ENCODE data around the gene MVB12B.
"Not testable (repeated sequence)": the region's sequence is repeated elsewhere in the genome, so short reads cannot be mapped to it uniquely, and the experiment has no call there.

MVB12B gene, protein sequence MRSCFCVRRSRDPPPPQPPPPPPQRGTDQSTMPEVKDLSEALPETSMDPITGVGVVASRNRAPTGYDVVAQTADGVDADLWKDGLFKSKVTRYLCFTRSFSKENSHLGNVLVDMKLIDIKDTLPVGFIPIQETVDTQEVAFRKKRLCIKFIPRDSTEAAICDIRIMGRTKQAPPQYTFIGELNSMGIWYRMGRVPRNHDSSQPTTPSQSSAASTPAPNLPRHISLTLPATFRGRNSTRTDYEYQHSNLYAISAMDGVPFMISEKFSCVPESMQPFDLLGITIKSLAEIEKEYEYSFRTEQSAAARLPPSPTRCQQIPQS

DNA sequence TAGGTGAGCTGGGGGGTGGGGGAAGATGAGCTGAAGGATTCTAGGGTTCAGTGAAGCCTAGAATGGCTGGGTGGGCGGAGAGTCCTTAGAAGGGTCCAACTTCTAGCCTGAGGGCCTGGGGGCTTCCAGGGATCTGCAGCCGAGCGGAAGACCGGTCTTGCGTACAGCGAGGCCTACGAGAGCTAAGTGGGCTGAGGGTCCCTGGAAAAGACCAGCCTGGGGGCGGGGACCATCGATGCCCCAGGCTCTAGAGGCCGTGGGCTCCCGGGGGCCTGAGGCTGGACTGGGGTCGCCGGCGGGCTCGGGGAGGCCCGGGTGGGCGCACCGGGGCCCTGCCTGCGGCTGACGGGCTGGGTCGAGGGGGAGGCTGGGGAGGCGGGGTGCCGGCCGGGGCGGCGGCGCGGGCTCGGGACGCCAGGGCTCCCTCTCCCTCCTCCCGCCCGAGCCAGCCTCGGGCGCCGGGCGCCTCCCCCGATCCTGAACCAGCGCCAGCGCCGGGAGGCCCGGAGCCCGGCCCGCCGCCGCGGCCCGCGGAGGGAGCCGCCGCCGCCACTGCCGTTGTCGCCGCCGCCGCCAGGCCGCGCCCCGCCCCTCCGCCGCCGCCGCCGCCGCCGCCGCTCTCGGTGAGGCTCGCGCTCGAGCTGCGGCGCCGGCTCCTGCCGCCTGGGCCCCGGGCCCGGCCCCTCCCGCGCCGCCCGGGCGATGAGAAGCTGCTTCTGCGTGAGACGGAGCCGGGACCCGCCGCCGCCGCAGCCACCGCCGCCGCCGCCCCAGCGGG, at the start of gene MVB12B:
Gene MVB12B (plus strand): TSS at position 602 of the 778 bp plus-strand sequence. CDS start 101 bp downstream, at position 703.
- DNase-seq = peak; percentile 16

DNA sequence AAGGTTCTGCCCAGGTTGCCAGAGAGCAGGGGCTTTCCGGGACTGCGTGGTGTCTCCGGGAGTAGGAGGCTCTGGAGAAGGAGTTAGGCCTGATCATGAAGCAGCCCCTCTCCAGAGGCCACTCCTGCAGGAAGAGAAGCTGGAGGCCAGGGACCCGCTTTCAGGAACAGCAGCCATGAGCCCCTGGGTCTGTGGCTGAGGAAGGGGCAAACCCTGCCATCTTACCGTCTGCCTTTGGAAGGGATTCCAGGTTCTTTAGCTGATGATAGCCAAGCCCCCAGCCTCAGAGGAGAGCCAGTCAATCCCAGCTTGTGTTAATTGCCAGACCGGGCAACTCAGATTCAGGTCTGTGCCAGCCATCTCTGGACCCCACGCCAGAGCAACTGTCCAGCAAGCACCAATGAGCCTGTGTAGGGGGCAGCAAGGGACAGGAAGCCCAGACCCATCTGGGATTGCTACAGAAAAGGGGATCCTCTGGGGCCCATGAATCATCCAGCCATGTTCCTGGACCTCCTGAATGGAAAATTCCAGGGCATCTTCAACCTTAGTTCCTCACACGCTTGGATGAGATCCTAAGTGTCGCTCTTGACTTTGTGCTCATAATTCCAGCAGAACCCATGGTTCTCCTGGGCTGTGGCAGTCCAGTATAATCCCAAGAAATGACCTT, 42.7 kb upstream of the MVB12B start:
- no peak for DNase-seq

DNA sequence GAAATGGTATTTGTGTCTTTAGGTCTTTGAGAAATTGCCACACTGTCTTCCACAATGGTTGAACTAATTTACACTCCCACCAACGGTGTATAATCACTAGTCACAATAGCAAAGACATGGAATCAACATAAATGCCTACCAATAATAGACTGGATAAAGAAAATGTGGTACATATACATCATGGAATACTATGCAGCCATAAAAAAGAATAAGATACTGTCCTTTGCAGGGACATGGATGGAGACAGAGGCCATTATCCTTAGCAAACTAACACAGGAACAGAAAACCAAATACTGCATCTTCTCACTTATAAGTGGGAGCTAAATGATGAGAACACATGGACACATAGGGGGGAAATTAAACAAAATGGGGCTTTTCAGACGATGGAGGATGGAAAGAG, 41.0 kb upstream of the MVB12B start:
- DNase-seq = not testable (repeated sequence)

DNA sequence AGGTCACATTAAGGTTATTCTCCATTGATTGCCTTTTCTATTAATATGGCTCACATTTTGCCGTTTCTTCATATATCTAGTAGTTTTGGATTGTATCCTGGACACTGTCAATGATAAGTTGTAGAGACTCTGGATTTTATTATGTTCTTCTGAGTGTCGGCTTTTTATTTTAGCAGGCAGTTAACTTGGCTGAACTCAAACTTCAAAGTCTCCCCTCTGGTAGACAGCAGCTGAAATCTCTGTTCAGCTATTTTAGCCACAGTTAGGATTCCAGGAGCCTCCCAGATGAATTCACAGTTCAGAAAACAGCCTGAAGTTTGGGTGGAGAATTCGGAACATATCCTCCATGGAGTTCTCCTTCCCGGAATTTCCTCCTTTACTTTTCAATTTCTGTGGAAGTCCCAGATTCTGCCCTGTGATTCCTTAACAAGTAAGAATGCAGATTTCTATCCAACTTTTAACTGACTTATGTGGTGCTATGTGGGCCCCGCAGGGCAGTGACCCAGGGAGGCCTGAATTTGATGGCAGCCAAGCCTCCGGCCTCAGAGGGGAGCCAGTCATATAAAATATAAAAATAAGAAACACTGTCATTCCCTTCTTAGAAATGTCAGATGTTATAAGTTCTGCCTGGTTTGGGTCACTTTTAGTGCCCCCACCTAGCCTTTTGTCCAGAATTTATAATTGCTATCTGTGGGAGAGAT, 39.3 kb upstream of the MVB12B start:
- DNase-seq = no peak

DNA sequence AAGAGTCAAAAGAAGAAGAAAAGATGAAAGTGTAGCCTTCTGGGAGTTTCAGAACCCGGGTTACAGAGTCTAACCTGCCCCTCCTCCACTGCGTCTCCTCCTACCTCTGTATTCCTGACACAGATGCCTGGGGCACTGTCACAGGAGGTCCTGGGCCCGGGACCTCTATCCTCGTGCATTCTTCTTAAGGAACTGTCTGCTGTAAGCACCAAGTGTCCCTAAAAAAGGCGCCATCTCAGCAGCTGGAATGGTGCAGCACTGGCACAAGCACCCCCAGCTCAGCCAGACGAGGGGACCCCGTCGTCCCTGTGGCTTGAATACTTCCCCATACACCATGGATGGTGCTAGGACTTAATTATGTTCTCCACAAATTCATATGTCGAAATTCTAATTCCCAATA, 35.8 kb upstream of the MVB12B start:
- no peak for DNase-seq

DNA sequence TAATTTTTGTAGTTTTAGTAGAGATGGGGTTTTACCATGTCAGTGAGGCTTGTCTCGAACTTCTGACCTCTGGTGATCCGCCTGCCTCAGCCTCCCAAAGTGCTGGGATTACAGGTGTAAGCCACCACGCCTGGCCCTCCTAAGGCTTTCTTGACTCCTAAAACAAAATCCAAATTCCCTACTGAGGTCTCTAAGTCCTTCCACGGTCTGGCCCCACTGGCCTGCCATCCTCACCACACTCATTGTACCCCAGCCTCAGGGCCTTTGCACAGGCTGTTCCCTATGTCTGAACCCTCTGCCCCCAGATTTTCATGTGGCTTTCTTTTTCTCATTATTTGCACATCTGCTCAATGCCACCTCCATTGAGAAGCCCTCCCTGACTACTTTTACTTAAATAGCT, 34.7 kb upstream of the MVB12B start:
- no peak for DNase-seq

DNA sequence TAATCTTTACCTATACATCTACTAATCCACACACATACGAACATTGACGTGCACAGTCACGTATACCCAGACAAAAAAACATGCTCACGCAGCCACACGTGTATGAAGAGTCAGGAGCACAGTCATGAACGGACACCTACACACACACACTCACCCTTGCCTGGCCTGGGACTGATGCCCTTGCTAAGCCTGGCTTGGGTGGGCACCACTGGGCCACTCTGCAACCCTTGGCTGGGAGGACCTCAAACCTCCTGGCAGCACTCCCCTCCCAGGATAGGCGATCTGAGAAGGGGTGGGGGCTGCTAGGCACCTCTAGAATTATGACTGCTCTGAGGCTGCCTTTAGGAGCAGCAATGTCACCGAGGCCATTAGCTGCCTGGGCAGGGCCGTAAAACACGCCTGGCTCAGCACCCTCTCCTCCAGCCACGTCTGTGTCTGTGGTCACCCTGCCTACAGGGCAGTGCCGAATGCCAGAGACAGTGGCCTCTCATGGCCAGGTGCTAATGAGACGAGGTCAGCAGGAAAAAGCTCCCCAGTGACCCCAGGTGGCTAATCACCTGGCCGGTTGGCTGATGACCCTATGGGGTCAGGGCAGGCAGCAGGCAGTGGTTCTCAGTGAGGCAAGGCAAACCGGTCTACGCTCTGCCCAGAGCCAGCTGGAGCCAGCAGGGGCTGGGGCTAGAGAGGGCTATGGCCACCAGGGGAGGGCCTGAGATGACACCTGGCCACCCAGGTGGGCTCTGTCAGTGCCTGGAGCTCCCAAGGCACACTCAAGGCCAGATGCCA, 33.7 kb upstream of the MVB12B start:
- DNase-seq = no peak

DNA sequence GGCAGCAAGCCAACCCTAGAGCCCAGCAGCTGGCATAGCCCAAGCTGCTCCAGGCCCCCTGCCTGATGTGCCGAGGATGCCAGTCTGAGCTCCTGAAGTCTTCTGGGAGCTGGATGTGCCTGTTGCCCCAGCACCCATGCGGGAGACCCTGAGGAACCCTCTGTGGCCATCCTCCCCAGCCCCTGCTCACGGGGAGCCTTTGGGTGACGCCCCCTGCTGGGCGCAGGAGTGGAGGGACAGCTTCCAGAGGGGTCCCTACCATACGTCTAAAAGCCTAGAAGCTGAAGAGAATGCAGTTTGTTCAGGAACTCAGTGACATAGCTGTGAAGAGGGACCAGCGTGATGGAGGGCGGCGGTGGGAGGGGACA, 33.1 kb upstream of the MVB12B start:
- DNase-seq = no peak

DNA sequence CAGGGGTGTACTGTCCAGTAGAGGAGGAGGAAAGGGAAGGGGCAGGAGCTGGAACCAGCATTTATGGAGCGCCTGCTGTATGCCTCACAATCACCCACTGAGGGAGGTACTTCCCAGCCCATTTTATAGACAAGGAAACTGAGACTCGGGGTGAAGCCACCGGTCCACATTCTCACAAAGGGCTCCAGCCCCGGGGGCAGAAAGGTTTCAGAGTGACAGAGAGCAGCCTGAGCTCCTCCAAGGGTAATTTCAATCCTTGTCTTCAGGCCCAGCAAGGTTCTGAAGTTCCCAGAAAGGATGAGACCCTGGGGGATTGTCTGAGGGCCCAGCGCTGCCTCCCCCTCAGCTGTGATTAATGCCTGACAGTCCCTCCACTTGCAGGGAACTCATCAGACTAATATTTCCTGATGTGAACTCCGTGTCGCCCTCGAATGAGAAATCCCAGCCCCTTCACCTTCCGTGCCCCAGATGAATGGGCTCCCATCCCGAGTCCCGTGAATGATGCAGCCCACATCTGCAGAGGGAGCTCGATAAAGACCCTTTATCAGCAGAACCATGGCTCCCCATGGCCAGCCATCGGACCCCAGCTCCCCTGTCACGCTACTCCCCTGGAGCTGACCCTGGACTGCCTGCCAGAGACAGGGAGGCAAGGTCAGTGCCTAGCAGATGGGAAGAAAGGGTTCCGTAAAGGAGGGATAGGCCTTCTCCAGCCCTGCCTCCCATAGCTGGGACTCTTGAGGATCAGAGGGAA, 32.1 kb upstream of the MVB12B start:
- no peak for DNase-seq

DNA sequence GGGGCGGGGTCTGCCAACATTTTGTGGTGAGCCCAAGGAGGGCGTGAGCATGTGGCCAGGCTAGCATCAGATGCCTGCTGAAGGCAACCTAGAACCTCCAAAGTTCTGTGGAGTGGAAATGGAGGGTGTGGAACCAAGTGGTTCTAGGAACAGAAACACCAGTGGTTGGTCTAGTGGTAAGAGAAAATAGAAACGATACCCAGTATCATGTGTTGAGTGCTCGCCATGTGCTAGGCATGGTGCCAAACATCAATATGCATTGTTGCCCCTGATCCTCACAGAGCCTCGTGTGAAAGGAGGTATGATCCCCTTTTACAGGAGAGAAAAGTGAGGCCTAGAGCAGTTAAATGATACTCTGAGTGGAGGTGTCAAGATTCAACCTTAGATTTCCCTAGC, 31.5 kb upstream of the MVB12B start:
- DNase-seq = no peak

DNA sequence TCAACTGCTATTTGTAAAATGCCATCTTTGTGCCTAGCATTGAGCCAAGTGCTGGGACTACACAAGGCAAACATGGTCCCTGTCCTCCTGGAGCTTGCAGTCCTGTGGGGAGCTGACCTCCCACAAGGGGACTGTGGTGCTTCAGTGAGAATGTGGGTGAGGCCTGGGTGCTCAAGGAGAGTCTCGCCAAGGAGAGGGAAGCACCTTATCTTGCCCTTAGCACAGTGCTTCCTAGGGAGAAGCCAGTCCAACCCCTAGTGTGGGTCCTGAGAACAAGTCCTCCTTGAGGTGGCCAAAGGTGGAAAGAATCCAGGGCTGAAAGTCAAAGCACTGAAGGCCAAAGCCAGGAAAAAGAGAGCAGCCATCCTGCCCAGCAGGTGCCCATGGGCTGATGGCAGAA, 31.1 kb upstream of the MVB12B start:
- no peak for DNase-seq

DNA sequence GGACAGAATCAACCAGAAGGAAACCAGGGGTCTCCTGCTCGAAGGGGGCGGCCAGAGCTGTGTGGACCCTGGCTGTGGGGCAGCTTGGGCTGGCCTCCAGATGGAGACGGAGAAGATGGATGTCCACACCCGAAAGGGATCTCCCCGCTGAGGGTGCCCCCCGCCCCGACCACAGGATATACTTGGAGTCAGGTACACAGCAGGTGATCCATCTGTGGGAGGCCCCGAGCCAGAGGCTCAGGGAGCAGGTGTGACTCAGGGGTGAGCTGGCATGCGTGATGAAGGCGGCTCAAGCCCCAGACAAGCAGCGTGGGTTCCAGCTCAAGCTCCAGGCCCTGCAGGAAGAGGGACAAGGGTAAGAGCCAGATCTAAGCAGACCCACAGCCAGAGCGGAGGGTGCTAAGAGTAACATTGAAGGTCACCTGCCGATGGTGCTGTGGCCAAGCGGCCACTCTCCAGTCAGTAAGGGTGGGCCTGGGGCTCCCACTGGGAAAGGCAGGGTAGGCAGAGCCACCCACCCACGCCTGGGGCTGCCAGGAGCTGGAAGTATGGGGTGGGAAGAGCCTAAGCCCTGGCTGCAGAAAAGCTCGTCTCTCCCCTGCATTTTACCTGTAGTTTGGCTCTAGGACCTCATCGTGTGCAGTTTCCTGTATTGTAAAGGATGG, 30.6 kb upstream of the MVB12B start:
- DNase-seq = no peak

DNA sequence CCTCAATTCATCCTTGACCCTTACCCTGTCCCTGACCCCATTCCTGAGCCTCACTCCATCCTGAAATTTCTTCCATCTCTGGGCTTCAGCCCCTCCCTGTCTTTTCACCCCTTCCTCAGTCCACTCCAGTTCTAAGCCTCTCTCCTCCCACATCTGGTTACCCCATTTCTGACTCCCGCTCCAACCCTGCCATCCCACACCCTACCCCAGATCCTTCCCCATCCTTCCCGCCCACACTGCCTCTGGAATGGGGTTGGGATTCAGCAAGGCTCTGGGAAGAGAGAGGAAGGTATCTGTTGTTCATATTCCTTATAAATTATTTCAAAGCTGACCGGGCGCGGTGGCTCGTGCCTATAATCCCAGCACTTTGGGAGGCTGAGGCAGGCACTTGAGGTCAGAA, 29.9 kb upstream of the MVB12B start:
- DNase-seq = no peak

DNA sequence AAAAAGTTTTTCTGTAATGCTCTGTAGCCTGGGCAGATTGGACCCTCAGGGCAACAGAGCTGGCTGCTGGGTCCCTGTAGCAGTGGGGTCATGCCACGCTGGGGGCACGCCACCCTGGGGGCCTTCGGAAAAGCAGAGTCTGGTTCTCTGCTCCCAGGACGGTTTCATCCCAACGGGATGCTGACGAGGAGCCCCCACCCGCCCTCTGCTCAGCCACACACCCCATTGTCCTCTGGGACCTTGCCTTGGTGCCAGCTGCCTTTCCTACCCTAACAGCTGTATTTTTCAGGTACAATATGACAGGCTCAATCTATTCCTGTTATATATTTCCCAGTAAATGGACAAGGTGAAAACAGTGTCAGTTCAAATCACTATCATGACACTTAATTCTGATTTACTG, 29.0 kb upstream of the MVB12B start:
- DNase-seq = no peak

DNA sequence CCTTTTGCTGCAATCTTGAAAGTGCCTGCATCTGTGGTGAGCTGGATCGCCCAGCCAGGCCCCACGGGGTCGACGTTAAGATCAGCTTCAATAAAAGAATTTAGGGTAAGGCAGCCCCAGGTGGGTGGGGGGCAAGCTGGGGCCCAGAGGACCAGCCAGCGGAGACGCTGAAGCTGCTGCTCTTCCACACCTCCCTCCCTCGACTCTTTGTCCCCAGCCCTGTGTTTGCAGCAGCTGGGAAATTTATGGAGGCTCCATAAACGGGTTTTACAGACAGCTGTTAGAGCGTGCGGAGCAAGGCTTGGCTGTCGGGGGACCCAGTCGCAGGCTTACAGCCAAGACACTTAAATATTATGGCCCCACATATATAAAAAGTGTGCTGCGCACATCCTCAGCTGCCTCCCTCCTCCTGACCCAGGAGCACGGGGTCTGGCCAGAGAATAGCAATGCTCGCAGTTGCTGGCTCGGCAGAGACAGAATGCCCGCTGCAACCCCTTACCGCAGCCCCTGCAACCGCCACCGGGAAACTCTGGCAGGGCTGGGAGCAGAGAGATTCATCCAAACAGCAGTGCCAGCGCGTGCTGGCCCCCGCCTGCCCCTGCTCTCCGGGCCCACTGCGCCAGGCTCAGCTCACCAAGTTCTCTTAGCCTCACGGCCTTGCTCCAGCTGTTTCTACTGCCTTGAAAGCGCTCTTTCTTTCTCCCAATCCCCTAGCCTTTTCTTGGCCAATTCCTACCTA, 28.4 kb upstream of the MVB12B start:
- no peak for DNase-seq

DNA sequence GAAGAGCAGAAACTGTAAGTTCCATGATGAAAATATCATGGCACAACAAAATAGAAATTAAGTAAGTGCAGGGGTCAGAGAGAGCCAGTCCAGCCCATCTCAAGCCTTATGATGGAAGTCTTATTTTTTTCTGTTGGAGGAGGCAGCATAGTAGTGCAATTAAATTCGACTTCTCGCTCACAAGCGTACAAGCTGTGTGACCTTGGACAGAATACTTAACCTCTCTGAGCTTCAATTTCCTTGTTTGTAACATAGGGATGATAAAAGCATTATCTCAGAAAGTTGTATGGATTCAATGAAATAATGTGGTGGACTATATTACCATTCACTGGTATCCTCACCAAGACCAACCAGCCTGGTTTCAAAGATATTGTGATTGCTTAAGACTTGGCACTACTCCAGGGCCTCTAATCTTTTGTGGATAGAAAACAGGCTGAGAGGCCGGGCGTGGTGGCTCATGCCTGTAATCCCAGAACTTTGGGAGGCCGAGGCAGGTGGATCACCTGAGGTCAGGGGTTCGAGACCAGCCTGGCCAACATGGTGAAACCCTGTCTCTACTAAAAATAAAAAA, 26.8 kb upstream of the MVB12B start:
- DNase-seq = peak; percentile 30

DNA sequence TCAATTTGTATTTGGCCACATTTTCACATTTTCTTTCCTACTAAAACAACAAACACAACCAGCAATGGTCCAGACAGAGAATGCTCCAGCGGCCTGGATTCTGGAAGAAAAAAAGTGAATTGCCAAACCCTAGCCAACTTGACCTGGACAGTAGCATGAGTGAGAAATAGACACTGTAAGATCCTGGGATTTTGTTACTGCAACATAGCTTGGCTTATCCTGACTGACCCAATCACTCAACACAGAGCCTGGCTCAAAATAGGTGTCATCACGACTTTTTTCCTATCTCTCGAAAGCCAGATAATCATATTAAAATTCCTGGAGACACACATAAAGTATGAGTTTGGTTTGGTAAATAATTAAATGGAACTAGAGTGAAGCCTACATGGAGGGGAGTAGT, 25.4 kb upstream of the MVB12B start:
- no peak for DNase-seq

DNA sequence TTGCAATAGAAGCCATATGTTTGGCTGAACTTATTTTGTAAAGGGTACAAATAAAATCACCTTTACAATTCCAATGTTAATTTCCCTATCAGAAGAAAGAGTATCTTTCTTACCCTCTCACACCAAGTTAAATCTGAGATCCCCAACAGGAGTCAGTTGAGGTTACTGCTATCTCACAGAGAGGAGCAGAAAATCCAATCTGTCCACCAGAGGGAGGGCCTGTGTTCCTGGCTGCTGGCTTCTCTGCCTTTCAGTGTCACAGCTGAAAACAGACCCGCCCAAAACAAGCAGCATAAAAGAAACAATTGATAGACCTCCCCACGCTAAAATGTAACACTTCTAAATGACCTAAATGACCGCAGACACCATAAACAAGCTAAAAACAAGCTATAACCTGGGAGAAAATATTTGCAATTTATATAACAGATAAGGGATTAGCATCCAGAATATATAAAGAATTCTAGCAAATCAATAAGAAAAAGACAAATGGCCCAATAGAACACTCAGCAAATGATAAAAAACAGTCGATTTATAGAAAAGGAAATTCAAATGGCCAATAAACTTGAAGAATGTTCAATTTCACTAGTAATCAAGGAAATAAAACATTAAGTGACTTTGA, 24.5 kb upstream of the MVB12B start:
- DNase-seq = peak; percentile 27

DNA sequence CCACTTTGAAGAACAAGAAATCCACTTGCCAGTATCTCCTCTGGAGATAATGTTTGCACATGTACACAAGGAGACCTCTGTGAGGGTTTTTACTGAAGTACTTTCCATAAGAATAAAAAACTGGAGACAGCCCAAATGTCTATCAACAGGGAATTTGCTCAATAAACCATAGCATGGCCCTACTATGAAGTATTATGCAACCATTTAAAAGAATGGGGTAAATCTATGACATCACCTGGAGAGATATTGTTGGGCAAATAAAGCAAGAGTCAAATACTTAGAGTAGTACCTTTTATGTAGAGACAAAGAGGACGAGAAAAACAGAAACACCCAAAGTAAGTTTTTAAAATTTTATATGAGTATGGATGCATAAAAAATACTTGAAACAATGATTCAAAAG, 23.9 kb upstream of the MVB12B start:
- DNase-seq = no peak

DNA sequence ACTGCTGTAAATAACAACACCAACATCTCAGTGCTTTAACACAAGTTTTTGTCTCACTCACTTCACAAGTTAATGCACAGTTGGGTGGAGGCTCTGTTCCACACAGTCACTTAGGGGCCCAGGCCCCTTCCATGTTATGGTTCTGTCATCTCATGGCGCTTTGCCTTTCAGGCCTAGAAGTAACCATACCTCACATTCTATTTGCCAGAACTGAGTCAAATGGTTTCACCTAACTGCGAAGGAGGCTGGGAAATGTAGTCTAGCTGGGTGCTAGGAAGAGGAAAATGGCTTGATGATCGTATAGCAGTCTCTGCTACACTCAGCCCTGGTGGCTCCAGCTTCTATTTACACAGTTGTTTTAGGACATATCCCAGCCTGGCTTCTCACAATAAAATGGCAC, 23.1 kb upstream of the MVB12B start:
- no peak for DNase-seq
